Skin epidermis (tissue), 12 donors: Measurements from ENCODE around the gene DPP4.
A peak's percentile ranks its signal among the peaks of the same experiment; 100 is the strongest.
"Not testable (repeated sequence)": the region's sequence is repeated elsewhere in the genome, so short reads cannot be mapped to it uniquely, and the experiment has no call there.

ENCODE experiments used
- H3K27ac ChIP-seq, 21 experiments: fragments of 200-600 bp; sonication (generic) in 11 of 21; one replicate each; pipeline ENCODE4 v1.5.0; 2020; ENCODE audit warnings: mild to moderate bottlenecking in 3 of 21, inconsistent platforms in 2 of 21, moderate library complexity in 2 of 21
- H3K4me3 ChIP-seq, 7 experiments: fragments of 200-600 bp; sonication (generic) in 2 of 7; one replicate each; pipeline ENCODE4 v1.5.0; 2020; ENCODE audit warnings: inconsistent platforms in 2 of 7, mild to moderate bottlenecking in 2 of 7, moderate library complexity in 1 of 7

DPP4 gene

DNA sequence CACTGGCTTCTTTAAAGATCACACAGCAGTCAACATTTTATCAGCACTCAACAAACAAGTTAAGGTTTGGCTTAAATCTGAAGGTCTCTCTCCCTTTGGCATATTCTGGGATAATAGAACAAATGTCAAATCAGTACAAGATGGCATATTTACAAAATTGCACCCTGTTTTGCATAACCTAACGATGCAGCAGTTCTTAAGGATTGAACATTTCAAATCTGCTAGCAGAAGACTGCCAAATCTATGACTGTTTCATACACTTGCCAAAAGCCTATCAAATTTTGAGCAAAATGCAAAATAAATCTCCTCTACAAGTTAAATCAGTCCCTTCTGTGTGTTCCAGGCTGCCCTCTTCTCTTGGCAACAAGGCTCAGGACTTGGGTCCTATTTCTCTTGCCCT is 73.6 kb downstream of the DPP4 start:
- Histone ChIP-seq H3K27ac (no peak overlapping the region), H3K4me3 (no peak overlapping the region)

DNA sequence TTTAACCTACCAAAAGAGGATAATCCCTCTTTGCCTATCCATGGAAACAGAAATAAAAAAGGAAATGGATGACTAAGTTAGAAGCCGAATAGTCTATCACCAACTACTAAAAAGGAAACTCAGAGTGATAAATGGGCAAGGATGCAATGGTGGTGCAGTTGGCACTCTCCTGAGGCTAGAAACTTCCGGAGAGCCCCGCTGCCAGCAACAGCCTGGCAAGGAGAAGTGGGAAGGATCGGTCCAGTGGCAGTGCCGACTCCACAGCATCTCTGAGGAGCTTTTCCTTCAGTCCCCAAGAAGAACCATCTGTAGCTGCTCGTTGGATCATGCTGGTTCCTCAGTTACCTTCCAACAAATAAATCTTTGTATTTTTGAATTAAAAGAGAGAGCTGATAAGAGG is 74.7 kb downstream of the DPP4 start:
- Histone ChIP-seq H3K4me3 (no peak overlapping the region), H3K27ac (no peak overlapping the region)

DNA sequence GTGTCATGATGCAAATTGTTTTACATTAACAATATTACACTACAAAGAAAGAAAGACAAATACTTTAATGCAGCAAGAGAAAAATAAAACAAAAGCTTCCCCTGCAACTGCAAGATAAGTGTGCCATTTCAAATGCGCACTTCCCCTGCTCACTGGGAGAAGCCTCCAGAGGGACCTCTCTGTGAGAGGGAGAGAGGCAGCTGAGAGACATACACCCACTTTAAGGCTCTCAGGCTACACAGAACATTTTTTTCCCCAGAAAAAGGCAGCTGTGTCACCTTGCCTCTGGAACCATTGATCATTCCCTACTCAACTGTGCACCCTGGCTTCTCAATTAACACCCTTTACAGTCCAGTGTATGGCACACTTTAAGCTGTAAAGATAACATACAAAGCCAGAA is 75.2 kb downstream of the DPP4 start:
- no peak overlapping the region for H3K4me3 ChIP-seq
- no peak overlapping the region for H3K27ac ChIP-seq

DNA sequence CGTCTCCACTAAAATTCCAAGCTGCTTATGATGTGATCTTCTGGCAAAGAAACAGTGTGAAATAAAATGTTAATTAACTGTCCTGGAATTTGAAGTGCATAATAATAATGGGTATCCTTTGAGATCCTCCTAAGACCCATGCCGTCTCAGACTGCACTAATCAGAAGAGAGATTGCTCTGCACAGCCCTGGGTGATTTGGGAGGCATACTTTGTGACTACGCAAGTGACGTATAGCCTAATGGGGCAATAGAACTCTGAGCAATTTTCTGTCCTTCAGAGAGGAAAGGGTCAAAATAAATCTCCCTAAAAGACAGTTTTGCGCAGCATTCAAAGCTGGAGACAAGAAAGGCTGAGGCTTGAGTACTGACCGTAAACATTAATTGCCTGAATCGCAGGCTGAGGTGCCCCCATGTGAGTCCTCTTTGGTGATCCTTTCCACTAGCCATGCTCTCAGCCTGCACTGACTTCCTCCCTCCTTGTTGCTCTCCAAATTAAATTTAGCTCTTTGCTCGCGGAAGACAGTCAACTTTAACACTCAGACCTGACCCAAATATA is 76.0 kb downstream of the DPP4 start:
- no peak overlapping the region for H3K27ac ChIP-seq
- no peak overlapping the region for H3K4me3 ChIP-seq

DNA sequence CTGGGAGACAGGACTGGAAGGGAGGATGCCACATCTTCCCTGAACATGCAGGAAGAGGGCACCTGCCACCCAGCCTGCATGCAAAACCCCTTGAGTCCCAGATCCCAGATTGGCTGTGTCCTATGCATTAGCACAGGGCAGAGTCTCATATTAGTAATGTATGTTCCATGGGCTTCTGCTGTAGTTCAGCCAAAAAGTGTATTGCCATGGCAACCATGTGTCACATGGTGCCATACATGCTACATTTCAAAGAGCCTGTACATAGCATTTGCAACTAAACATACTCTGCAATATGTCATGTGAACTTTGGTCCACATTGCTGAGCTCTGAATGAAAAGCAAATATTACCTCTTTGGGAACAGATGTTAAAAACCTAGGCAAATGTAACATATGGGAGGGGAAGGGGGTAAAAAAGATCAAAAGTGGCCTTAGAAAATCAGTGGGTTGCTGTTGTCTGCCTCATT is 78.4 kb downstream of the DPP4 start:
- no peak overlapping the region for H3K4me3 ChIP-seq
- H3K27ac ChIP-seq, result peak overlapping the region in 2 of 21 experiments; percentile 29 to 61

DNA sequence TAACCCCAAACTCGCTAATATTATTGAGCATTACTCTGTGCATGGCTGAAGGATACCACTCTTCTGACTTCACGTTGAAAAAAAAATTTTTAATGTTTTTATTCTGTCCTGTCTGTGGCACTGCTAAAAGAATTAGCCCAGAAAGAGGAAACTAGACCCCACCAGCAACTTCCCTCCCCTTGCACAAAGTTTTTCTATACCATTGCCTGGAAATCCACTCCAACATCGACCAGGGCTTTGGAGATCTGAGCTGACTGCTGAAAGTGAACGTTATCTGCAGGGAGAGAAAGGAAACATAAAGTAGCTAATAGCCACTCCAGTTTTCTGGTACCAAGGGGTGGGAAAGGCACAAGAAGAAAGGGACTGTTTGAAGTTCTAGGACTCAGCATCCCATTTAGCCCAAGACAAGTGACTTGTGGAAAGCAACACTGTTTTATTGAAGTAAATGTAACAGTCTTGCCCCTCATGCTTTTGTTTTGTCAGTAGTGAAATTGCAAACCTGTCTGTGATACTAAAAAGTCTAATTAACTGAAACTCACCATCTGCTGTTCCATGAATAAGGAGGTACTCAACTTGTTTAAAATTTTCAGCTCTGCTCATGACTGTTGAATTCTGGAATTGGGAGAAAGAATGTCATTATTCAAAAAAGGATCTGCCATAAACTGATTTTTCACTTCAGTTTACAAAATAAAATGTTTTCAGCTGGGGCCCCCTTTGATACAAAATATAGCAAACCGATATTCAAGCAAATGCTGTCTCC is 79.1 kb downstream of the DPP4 start:
- Histone ChIP-seq H3K27ac (peak overlapping the region in 5 of 21 experiments; percentile 29 to 61 (median 40)), H3K4me3 (no peak overlapping the region)

DNA sequence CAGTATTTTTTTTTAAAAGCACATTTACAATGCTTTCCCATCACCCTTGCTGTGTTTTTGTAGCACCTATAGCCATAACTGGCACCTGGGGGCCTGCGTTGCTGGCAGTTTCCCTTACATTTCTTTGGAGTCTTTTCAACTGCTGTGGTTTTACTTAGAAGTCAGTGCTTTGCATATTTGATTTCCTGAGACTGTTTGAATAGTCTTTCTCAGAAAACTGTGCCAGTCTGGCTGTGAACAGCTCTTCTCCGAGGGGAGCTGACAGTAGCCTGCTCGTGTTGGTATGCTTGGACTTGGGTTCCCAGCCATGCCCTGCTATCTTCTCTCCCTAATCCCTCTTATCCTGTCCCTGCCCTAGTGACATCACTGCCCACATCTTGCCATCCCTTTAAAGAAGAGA is 81.5 kb downstream of the DPP4 start:
- Histone ChIP-seq H3K27ac (peak overlapping the region in 8 of 21 experiments; percentile 23 to 79 (median 38)), H3K4me3 (no peak overlapping the region)

DNA sequence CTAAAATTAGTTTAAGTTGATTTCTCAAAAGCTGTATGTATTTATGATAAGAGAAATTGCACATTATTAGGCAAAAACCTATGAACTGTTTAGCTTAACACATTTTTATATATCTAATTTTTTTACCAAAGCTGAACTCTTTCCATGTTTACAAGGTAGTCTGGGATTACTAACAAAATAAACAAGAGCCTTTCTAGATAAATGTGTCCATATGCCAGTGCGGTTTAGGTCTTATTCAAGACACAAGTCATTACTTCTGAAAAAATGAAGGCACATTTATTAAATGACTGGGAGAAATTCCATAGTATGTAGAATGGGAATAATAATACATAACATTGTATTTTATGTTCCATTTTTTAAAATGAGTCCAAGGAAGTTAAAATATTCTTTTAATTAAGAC is 82.0 kb downstream of the DPP4 start:
- peak overlapping the region in 2 of 21 experiments; percentile 71 to 79 for H3K27ac ChIP-seq

DNA sequence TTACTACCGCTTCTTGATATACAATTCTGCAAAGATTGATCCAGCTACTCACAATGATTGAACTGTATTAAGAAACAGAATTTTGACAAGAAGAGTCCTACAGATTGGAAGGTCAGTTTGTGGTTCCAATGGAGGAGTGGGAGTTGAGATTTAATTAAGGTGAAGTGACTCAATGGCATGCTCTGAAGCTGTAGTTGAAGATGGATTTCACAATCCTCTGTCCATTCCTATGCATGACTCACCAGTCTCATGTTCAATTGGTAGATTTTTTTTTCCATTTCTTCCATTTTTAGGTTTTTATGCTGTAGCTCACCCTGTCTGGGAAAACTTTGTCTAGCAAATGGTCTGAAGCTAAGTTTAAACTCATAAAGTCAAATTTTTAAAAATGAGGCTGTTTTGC is 83.3 kb downstream of the DPP4 start:
- H3K27ac ChIP-seq, result peak overlapping the region in 1 of 21 experiments; percentile 7

More for the DNA sequence above, 82.0 kb downstream of the DPP4 start:
- no peak overlapping the region for H3K4me3 ChIP-seq

DNA sequence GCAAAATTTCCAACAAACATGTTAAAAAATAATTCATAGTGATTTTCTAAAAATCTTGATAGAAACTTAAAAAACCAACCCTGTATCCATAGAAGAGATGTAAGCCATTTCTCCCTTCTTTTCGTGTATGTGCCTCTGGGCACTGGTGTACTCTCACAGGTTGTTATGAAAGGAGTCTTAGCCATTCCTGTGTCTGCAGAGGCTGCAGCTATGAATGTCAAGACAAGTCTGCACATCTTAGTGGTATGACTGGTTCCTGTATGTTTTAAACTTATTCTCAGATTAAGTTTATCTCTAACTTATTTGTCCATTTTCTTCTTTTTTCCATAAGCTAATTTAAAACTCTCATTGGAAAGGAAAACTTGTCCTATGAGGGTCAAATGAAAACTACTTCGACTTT is 84.0 kb downstream of the DPP4 start:
- H3K27ac ChIP-seq, result no peak overlapping the region
- H3K4me3 ChIP-seq, result no peak overlapping the region

More for the DNA sequence above, 83.3 kb downstream of the DPP4 start:
- no peak overlapping the region for H3K4me3 ChIP-seq

DNA sequence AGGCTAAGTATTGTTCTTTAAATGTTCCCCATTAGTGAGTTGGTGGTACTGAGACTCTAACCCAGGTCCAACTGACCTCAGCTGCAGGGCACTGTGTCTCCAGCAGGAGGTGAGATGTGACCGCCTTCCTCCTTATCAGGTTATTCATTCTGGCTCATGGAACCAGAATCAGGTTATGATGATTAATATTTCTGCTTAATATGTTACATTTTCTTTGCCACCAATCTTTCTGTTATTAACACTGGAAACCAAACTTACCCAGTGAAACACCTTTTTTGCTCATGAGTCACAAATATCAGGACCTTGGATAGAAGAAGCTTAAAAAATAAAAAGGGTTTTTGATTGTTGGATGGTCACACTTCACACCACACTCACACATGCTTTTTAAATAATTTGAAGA is 85.4 kb downstream of the DPP4 start:
- Histone ChIP-seq H3K4me3 (no peak overlapping the region), H3K27ac (no peak overlapping the region)

DNA sequence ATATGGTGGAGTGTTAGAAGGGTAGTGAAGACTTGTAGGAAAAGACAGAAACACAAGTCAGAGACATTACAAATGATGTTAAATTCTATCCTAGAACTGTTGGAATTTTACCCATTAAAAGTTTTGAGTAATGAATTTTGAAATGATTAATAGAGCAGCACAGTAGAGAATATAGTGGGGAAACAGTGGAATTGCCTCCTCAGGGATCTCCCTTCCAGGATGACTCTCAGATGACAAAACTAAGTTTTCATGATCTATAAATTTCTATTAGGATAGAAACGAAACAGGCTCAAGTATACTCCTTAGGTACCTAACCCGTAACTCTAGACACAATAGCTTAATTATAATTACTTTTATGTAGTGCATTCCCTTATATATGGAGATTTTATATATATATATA is 86.7 kb downstream of the DPP4 start:
- H3K27ac ChIP-seq, result no peak overlapping the region
- no peak overlapping the region for H3K4me3 ChIP-seq

DNA sequence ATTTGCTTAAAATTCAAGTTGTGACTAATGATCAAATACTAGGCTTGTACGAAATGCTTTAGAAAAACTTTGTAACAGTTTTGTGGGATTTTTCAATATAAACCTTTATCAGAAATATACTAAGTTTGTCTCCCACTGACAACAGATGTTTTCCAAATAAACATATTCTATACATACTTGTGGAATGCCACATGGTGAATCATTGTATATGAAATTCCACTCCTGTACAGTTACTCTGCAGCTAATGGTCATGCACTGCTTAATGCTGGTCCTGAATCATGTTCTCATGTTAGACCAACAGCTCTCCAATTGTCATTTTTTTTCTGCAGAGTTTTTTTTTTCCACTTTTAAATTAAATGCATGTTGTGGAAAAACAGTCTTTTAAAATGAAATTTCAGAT is 90.1 kb downstream of the DPP4 start:
- H3K27ac ChIP-seq, result no peak overlapping the region
- no peak overlapping the region for H3K4me3 ChIP-seq

DNA sequence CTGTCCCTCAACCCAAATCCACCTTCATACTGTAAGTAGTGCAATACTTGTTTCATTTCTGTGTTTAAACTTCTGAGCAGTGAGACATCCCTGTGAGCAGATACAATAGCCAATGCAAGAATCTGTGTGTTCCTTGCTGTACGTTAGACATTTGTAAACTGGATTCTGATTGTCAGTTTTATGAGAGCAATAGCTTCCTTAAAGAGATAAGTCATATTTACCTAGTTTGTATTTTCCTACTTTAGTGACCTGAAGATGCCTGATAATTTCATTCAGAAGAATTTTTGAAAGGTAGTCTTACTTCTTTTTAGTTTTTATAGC is 90.7 kb downstream of the DPP4 start:
- no peak overlapping the region for H3K27ac ChIP-seq
- H3K4me3 ChIP-seq, result no peak overlapping the region

DNA sequence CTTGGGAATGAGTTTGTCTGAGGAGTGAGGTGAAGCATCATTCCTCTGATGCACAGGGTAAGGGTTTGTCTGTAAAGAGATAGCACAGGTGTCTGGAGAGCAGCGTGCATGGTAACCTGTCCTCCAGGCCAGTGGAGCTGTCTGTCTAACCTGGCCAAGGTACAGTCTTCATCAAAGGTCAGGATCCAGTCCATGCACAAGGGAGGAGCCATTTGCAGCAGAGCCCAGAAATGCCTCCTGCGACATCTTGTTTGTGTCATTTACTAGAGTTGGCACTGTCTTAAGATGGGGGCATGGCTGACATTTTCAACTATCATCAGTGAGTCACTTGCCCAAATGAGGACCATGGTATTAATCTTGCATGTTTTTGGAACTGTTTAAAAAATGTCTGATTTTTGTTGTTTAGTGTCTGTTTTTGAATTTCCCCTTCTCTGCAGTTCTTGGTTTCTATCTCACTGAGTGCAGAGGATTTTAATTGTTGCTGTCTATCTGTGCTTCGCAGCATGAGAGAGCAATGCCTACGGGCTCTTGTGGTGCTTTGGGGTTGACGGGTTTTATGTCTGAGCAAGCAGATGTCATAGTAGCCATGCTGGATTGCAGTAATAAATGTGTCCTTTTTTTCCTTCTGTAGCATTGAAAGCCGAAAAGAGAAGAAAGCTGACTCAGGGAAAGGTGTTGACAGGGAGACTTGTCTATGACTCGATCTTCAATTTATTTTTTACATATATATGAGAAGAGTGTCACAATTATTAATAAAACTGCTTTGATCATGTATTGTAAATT is 91.3 kb downstream of the DPP4 start:
- Histone ChIP-seq H3K27ac (no peak overlapping the region), H3K4me3 (no peak overlapping the region)

DNA sequence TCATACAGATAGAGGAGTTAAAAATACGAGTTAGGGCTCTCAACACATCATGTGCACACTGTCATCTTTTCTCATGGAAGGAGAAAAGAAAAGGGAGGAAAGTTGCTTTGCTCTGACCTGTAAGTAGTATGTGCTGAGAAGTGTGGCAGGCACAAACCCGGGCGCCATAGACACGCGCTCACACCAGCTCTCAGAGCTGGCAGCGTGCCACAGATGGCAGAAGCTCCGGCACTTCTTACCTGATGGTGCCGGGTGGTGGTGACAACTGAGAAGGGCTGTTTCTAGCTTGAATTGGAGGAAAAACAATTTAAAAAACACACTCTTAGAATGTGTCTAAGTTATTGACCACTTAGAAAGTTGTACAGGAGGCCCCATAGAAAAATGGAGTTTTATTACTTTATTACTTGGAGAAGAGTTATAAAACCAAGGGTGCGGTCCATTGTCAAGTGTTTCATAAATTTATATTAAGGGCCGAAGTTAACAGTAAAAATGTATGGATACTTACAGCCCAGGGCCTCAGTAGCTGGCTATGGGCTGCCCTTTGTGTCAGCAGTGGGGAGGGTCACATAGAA is 92.2 kb downstream of the DPP4 start:
- Histone ChIP-seq H3K4me3 (no peak overlapping the region), H3K27ac (no peak overlapping the region)

DNA sequence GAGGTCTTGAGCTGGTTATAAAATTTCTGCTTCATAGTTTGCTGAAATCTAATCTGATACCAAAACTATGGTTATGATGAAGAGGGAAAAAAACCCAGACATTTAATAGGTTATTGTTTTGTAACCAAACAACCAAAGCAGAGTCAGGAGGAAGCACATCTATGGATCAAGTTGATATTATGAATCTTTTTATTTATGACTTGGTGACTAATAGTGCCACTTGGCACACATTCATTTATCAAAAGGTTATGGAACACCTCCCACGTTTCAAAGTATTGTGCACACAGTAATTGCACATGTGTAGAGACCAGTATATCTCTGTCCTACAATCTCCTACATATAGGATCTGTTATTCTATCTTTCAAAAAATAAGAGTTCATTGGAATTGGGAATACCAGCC is 93.0 kb downstream of the DPP4 start:
- no peak overlapping the region for H3K27ac ChIP-seq
- H3K4me3 ChIP-seq, result no peak overlapping the region

DNA sequence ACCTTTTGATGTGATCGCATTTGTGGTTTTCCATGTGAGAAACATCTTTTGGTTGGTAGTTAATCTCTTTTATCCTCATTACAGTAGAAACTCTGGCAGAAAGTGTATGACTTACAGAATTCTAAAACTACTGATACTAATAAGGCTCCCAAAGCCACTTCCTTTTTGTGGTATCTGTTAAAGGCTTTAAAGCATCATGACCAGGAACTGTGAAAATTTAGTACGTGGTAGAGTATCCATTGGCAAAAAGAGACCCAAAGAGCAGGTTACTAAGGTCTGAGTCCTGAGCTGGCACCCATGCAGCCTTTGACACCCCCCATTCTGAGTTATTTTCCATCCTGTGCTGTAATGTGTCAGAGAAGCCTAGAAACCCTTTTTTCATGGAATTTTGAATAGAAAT is 94.5 kb downstream of the DPP4 start:
- no peak overlapping the region for H3K27ac ChIP-seq
- no peak overlapping the region for H3K4me3 ChIP-seq

DNA sequence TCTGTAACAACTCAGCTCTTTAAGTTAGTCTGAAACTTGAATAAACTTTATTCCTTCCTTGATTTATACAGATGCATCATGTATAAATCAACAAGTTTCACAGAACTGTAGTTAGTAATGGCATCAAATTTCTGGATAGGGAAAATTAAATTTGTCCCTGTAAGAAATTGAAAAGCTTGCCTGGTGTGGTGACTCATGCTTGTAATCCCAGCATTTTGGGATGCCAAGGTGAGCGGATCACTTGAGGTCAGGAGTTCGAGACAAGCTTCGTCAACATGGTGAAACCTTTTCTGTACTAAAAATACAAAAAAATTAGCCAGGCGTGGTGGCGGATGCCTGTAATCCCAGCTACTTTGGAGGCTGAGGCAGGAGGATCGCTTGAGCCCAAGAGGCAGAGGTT is 96.1 kb downstream of the DPP4 start:
- not testable (repeated sequence) for H3K4me3 ChIP-seq, H3K27ac ChIP-seq

DNA sequence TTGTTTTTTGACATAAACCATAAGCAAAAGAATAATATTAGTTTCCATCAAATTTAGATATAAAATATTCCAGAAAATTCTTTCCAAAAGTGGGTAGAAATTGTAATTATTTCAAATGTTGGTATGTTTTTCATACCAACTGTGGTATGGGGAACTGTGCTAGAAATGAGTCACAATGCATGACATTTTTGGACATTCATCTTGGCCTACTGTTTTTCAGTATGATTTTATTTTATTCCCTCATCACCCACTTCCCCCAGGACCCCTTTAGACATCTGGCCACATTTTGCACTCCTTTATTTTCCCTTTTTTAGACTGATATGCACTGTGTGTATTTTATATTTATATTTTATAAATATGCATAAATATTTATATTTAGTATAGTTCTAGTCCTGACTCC is 97.1 kb downstream of the DPP4 start:
- Histone ChIP-seq H3K27ac (no peak overlapping the region), H3K4me3 (no peak overlapping the region)

DNA sequence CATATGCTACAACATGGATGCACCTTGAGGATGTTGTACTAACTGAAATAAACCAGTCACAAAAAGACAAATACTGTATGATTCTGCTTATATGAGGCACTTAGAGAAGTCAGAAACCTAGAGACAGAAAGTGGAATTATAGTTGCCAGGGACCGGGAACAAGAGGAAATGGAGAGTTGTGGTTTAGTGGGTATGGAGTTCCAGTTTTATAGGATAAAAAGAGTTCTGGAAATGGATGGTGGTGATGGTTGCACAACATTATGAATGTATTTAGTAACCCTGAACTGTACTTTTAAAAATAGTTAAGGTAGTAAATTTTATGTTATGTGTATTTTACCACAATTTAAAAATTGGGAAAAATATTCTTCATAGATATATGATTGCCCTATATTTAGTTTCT is 97.7 kb downstream of the DPP4 start:
- no peak overlapping the region for H3K4me3 ChIP-seq
- H3K27ac ChIP-seq, result no peak overlapping the region
